ENCODE data around the gene KIF22.
A peak's percentile ranks its signal among the peaks of the same experiment; 100 is the strongest.

Gene KIF22

DNA sequence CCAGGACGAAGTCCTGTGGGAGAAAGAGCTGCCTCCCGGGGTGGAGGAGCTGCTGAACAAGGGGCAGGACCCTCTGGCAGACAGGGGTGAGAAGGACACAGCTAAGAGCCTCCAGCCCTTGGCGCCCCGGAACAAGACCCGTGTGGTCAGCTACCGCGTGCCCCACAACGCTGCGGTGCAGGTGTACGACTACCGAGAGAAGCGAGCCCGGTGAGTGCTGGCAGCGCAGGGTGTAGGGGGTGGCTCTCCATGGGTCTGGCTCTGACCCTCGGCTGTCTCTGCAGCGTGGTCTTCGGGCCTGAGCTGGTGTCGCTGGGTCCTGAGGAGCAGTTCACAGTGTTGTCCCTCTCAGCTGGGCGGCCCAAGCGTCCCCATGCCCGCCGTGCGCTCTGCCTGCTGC is 51.1 kb downstream of the KIF22 start:
- no peak for DNase-seq (ENCODE audit: low spot score)

DNA sequence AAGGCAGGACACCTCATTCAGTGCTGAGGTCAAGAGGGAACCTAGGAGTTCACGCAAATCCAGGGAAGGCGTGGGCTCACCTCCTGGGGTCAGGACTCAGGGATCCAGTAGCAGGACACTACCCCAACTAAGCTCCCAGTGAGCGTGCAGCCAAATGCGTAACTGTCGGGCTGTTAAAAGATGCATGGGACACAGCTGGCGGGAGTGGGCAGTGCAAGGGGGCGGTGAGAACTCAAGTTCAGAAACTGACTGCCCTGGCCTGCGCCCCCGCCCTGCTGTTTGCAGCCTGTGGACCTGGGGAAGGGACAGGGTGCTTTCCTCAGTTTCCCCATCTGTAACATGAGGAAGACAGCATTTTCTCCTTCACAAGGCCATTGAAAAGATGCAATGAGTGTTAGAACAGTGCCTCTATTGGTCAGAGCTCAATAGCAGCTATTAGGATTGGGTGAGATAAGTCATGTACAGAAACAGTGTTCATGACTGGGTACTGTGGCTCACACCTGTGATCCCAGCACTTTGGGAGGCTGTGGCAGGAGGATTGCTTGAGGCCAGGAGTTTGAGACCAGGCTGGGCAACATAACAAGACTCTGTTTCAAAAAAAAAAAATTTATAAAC is 52.3 kb downstream of the KIF22 start:
- no peak for DNase-seq (ENCODE audit: low spot score)

DNA sequence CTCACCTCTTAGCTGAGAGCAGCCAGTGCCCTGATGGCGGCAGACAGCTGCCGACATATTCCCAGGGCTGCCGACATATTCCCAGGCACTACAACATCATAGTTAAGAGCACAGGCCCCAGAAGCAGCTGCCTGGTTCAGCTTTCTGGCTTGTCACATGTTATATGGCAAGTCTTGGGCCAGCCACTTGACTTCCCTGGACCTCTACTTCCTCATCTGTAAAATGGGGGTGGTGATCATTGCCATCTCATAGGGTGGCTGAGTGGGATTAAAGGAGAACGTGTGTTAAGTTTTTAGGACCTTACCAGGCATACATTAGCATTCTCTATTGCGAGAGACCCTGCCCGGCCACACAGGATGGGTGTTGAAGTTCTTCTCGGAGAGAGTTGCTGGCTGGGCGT is 53.4 kb downstream of the KIF22 start:
- DNase-seq (ENCODE audit: low spot score) = no peak

DNA sequence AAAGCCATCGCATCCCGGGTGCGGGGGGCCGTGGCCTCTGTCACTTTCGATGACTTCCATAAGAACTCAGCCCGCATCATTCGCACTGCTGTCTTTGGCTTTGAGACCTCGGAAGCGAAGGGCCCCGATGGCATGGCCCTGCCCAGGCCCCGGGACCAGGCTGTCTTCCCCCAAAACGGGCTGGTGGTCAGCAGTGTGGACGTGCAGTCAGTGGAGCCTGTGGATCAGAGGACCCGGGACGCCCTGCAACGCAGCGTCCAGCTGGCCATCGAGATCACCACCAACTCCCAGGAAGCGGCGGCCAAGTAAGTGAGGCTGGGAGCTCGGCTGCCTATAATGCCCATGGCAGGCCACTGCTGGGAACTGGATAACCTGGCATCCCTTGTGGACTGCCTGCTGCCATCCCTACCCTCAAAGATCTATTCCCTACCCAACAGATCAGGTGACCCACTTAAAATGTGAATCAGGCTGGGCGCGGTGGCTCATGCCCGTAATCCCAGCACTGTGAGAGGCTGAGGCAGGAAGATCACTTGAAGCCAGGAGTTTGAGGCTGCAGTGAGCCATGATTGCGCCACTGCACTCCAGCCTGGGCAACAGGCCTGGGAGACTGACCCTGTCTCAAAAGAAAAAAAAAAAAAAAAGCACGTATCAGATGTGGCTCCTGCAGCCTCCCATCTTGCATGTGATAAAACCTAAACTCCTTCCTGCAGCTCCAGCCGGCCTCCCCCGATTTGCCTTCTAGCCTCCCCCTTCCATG is 54.2 kb downstream of the KIF22 start:
- no peak for DNase-seq (ENCODE audit: low spot score)

DNA sequence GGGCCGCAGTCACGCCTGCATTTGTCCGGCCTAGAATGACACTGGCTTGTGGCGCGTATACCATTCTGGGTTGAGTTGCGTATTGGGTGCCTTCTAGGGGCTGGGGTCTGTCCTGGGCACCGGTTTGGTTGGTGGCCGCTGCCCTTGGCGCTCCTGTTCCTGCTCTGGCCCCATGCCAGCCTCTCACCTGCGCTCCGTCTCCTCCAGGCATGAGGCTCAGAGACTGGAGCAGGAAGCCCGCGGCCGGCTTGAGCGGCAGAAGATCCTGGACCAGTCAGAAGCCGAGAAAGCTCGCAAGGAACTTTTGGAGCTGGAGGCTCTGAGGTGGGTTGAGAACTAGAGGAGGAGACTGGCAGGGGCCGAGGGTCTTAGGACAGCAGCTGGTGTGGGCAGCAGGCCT is 55.1 kb downstream of the KIF22 start:
- DNase-seq (ENCODE audit: low spot score) = no peak

DNA sequence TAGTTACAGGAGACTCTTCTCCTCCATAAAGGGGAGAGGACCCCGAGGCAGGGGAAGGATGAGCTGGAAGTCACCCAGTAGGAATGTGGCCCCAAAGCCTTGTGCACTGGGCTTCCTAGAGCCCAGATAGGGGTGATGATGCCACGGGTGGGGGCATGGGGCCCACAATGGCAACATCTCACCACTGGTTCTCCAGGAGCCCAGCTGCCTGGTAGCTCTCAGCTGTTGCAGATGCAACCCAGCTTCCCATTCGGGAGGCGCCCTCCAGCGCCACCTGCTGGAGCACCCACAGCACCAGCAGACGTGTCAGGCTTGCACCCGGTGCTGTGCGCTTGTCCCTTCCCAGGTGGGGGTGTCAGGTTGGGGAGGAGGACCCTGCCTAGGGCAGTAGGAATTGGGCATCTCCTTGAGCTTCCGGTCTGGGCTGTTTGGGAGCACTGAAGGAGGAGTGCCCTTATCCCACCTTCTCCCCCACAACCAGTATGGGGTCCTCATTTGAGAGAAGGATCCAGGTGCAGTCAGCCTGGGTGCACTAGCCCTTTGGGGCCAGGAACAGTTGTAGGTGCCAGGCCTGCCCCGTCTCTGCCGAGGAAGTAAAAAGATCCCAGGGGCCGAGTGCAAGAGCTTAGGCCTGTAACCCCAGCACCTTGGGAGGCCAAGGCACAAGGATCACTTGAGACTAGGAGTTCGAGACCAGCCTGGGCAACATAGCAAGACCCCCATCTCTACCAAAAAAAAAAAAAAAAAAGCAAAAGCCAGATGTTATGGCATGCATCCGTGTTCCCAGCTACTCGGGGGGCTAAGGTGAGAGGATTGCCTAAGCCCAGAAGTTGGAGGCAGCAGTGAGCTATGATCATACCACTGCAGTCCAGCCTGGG is 58.1 kb downstream of the KIF22 start:
- peak; percentile 75 for DNase-seq (ENCODE audit: low spot score)

DNA sequence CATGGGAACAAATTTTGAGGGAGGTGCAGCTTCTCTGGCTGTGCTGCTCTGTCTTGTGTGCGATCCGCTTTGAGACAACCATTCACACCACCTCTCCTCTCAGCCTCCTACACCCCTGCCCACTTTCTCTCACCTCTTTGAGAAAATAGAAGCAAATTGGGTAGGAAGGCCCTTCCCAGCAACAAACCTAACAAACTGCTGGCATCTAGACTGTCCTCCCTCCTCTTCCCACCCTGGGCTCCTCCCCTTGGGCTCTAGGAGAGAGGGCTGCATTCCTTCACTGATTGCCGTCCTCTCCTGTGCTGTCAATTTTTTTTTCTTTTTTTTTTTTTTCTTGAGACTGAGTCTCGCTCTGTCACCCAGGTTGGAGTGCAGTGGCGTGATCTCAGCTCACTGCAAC is 59.0 kb downstream of the KIF22 start:
- no peak for DNase-seq (ENCODE audit: low spot score)

DNA sequence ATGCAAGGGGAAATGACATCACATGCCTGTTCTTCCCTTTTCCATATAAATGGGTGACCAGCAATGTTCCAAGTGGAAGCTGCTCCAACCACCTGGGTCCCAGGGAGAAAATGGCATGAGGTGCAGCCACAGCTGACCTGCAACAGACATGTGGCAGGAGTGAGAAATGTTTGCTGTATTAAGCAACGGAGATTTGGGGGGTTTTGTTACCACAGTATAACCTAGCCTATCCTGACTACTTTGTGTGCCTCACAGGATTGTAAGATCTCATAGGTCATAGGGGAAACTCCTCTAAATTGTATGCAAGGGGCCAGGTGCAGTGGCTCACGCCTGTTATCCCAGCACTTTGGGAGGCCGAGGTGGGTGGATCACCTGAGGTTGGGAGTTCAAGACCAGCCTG is 60.4 kb downstream of the KIF22 start:
- DNase-seq (ENCODE audit: low spot score) = no peak

DNA sequence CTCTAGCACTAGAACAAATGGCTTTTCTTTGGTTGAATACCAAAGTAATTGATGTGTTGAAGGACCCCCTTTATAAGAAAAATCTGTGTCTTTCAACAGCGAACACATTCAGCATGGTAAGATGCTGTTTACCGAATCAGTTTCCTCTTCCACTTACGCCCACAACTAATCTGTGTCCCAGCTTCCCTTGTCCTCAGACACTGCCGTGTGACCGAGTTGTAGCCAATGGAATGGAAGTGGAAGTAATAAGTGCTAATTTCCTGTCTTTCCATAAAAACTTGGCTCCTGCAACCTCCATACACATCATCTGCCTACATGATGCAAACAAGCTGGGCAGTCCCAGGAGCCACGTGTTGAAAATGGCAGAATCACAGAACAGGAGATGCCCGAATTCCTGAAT is 62.1 kb downstream of the KIF22 start:
- DNase-seq (ENCODE audit: low spot score) = no peak

DNA sequence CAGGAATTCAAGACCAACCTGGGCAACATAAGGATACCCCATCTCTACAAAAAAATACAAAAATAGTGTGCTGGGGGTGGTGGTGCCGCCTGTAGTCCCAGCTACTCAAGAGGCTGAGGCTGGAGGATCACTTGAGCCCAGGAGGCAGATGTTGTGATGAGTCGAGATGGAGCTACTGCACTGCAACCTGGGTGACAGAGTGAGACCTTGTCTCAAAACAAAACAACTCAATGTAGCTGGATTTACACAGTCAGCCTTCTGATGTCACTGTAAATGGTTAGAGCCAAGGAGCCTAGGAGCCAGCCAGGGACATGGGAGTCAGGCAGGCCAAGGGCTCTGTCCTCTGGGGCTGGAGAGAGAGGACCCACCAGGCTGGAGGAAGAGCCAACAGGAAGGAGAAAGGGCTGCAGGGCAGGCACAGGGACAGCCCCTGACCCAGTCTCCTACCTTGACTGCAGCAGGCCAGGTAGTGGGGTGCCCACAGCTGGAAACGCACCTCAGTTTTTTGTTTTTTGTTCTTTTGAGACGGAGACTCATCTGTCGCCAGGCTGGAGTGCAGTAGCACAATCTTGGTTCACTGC is 64.1 kb downstream of the KIF22 start:
- no peak for DNase-seq (ENCODE audit: low spot score)
